Keratinocyte (primary cell): Measurements from ENCODE around the gene KRT73.

Source experiments
- CTCF ChIP-seq, 3 experiments: IDR thresholded peaks in 1 of 3; conservative IDR thresholded peaks in 1 of 3; optimal IDR thresholded peaks in 1 of 3; 2 replicates in 2 of 3; 3 replicates in 1 of 3; pipeline versions ENCODE3 to v1.5.1; 2011; ENCODE audit warnings: low read length in 3 of 3, mild to moderate bottlenecking in 3 of 3, moderate library complexity in 2 of 3, control low read depth in 1 of 3, inconsistent platforms in 1 of 3; ENCODE audit not compliant: insufficient read depth in 2 of 3; ENCODE audit errors: extremely low read depth in 1 of 3
- EZH2 ChIP-seq: IDR thresholded peaks from one replicate; pipeline ENCODE4 v1.6.1; 2012; ENCODE audit warnings: inconsistent platforms, mild to moderate bottlenecking, low read length, moderate library complexity

GRCh38 chr12:52582486-52582885, 35.9 kb downstream of the KRT73 start:
- TF ChIP-seq EZH2 (no peak), CTCF (optimal IDR thresholded peaks at IDR 0.05 in 1 of 3, IDR thresholded peaks at IDR 0.05 in 1 of 3, conservative IDR thresholded peaks at IDR 0.05 in 1 of 3; ENCODE audit: extremely low read depth in 1 of 3, insufficient read depth in 2 of 3, low read length in 3 of 3) (no peak)
